ENCODE data around the gene VAT1L.

VAT1L gene

DNA sequence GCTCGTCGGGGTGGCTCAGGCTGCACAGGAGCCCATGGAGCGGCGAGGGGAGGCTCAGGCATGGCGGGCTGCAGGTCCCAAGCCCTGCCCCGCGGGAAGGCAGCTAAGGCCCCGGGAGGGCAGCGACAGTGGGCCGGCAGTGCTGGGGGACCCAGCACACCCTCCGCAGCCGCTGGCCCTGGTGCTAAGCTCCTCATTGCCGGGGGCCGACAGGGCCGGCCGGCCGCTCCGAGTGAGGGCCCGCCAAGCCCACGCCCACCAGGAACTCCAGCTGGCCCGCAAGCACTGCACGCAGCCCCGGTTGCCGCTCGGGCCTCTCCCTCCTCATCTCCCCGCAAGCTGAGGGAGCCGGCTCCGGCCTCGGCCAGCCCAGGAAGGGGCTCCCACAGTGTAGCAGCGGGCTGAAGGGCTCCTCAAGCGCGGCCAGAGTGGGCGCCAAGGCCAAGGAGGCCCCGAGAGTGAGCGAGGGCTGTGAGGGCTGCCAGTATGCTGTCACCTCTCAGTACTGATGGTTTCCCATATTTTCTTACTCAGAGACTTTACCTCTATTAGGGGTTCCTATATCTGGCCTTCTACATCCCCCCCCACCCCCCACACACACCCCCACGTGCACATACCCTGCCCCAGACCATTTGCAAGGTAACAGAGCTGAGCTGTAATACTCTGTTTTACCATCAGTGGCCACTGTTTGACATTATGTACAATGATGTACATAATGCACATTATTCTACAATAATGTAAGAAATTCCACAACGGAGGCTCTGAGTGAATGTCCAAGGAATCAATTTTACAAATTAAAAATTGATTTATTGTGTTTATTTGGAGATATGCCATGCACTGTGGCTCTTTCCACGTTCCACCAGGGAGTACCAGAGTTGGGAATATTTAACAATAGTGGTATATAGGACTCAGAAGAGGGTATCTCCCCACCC lies 3.7 kb upstream of the VAT1L start:
- TF ChIP-seq RAD21 (IDR thresholded peaks at IDR 0.05; ENCODE audit: low read depth) (no peak), CEBPB (IDR thresholded peaks at IDR 0.05) (no peak), NFIC (IDR thresholded peaks at IDR 0.05) (no peak), TCF12 (IDR thresholded peaks at IDR 0.05; ENCODE audit: low read depth) (no peak), CREB1 (IDR thresholded peaks at IDR 0.05; ENCODE audit: low read depth) (no peak), TAF1 (IDR thresholded peaks at IDR 0.05; ENCODE audit: low read depth) (no peak), FOXM1 (IDR thresholded peaks at IDR 0.05; ENCODE audit: borderline replicate concordance, low read depth) (no peak), TEAD4 (IDR thresholded peaks at IDR 0.05) (no peak), EP300 (IDR thresholded peaks at IDR 0.05; ENCODE audit: borderline replicate concordance) (no peak), ZBTB7A (IDR thresholded peaks at IDR 0.05; ENCODE audit: low read depth) (no peak), YY1 (IDR thresholded peaks at IDR 0.05; ENCODE audit: low read depth) (no peak), EGR1 (IDR thresholded peaks at IDR 0.05) (no peak)
- TF ChIP-seq, protein P1, sequence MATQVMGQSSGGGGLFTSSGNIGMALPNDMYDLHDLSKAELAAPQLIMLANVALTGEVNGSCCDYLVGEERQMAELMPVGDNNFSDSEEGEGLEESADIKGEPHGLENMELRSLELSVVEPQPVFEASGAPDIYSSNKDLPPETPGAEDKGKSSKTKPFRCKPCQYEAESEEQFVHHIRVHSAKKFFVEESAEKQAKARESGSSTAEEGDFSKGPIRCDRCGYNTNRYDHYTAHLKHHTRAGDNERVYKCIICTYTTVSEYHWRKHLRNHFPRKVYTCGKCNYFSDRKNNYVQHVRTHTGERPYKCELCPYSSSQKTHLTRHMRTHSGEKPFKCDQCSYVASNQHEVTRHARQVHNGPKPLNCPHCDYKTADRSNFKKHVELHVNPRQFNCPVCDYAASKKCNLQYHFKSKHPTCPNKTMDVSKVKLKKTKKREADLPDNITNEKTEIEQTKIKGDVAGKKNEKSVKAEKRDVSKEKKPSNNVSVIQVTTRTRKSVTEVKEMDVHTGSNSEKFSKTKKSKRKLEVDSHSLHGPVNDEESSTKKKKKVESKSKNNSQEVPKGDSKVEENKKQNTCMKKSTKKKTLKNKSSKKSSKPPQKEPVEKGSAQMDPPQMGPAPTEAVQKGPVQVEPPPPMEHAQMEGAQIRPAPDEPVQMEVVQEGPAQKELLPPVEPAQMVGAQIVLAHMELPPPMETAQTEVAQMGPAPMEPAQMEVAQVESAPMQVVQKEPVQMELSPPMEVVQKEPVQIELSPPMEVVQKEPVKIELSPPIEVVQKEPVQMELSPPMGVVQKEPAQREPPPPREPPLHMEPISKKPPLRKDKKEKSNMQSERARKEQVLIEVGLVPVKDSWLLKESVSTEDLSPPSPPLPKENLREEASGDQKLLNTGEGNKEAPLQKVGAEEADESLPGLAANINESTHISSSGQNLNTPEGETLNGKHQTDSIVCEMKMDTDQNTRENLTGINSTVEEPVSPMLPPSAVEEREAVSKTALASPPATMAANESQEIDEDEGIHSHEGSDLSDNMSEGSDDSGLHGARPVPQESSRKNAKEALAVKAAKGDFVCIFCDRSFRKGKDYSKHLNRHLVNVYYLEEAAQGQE (IDR thresholded peaks at IDR 0.05; ENCODE audit: low read depth) = no peak
- TF ChIP-seq, protein P2, sequence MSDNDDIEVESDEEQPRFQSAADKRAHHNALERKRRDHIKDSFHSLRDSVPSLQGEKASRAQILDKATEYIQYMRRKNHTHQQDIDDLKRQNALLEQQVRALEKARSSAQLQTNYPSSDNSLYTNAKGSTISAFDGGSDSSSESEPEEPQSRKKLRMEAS (IDR thresholded peaks at IDR 0.05) = no peak
- TF ChIP-seq, protein P3, sequence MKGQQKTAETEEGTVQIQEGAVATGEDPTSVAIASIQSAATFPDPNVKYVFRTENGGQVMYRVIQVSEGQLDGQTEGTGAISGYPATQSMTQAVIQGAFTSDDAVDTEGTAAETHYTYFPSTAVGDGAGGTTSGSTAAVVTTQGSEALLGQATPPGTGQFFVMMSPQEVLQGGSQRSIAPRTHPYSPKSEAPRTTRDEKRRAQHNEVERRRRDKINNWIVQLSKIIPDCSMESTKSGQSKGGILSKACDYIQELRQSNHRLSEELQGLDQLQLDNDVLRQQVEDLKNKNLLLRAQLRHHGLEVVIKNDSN (IDR thresholded peaks at IDR 0.05) = no peak

DNA sequence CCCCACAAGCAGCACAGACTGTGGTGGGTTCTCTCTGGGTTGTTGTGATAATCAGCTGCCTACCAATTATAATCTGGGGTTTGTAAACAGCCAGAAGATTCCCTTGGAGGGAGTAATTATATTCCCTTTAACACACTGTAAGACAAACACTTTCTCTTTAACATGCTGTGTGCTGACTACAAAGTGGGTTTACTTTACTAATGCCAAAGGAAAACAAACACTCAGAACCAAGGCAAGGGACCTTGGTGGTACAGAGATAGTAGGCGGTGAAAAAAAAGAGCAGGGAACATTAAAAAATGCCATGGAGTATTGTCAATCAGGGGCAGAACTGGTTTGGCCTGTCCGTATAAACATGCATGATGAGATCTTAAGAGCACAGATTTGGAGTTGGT lies 3.0 kb upstream of the VAT1L start:
- TF ChIP-seq YY1 (IDR thresholded peaks at IDR 0.05; ENCODE audit: low read depth) = no peak
- TF ChIP-seq TCF12 (IDR thresholded peaks at IDR 0.05; ENCODE audit: low read depth) = no peak
- no peak for TF ChIP-seq ZBTB7A (IDR thresholded peaks at IDR 0.05; ENCODE audit: low read depth)
- no peak for TF ChIP-seq NFIC (IDR thresholded peaks at IDR 0.05)
- no peak for TF ChIP-seq CREB1 (IDR thresholded peaks at IDR 0.05; ENCODE audit: low read depth)
- TF ChIP-seq TEAD4 (IDR thresholded peaks at IDR 0.05) = no peak
- TF ChIP-seq, protein P2 (IDR thresholded peaks at IDR 0.05) = no peak
- TF ChIP-seq RAD21 (IDR thresholded peaks at IDR 0.05; ENCODE audit: low read depth) = no peak
- no peak for TF ChIP-seq EGR1 (IDR thresholded peaks at IDR 0.05)
- TF ChIP-seq, protein P1 (IDR thresholded peaks at IDR 0.05; ENCODE audit: low read depth) = no peak
- TF ChIP-seq, protein P3 (IDR thresholded peaks at IDR 0.05) = no peak
- no peak for TF ChIP-seq CEBPB (IDR thresholded peaks at IDR 0.05)
- TF ChIP-seq FOXM1 (IDR thresholded peaks at IDR 0.05; ENCODE audit: borderline replicate concordance, low read depth) = no peak
- TF ChIP-seq EP300 (IDR thresholded peaks at IDR 0.05; ENCODE audit: borderline replicate concordance) = no peak
- TF ChIP-seq TAF1 (IDR thresholded peaks at IDR 0.05; ENCODE audit: low read depth) = no peak

DNA sequence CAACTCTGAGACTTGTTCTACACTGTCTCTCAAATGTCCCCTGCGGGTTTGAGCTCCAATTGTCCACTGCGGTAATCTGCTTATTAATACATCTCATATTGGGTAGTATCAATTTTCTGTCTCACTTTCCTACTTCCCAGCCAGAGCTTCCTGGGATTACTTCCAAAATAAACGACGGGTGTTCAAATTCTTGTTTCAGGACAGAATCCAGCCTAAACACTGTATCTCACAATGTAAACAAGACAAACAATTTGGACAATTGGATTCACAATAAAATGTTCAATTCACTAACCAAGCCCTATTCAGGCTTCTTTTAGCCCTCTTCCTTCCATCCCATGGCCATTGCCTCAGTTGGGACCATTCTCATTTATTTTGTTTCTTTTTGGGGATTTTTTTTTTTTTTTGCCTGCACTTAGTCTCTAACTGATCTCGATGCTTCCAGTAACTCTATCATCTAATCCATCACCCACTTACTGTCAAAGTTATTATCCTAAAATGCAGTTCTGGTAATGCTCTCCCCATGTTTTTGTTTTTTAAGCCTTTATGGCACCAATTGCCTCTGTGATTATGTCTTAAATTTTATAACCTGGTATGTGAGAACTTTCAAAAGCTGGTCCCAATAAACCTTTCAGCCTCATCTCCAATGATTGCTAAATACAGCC lies 2.0 kb upstream of the VAT1L start:
- TF ChIP-seq CEBPB (IDR thresholded peaks at IDR 0.05) (no peak), TAF1 (IDR thresholded peaks at IDR 0.05; ENCODE audit: low read depth) (no peak), TCF12 (IDR thresholded peaks at IDR 0.05; ENCODE audit: low read depth) (no peak), NFIC (IDR thresholded peaks at IDR 0.05) (no peak)

DNA sequence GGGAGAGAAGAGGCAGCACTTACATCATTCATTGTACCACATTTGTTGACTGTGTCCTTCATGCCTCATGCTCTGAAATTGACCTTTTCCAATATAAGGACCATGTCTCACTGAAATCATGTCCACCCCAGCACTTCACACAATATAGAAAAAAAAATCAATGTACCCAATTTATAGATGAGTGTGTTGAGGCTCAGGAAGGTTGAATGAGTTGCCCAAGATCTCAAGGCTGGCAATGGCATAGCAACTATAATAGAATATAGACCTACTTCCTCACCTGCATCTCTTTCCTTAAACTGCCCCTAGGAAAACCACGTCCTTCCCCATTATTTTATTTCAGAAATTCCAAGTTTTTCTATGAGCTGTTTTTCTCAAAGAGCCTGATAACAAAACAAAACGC lies 912 bp upstream of the VAT1L start:
- TF ChIP-seq CEBPB (IDR thresholded peaks at IDR 0.05) (no peak), YY1 (IDR thresholded peaks at IDR 0.05; ENCODE audit: low read depth) (no peak), TAF1 (IDR thresholded peaks at IDR 0.05; ENCODE audit: low read depth) (no peak), TCF12 (IDR thresholded peaks at IDR 0.05; ENCODE audit: low read depth) (no peak), CREB1 (IDR thresholded peaks at IDR 0.05; ENCODE audit: low read depth) (no peak), FOXM1 (IDR thresholded peaks at IDR 0.05; ENCODE audit: borderline replicate concordance, low read depth) (no peak), NFIC (IDR thresholded peaks at IDR 0.05) (no peak), EP300 (IDR thresholded peaks at IDR 0.05; ENCODE audit: borderline replicate concordance) (no peak), TEAD4 (IDR thresholded peaks at IDR 0.05) (no peak), EGR1 (IDR thresholded peaks at IDR 0.05) (no peak), RAD21 (IDR thresholded peaks at IDR 0.05; ENCODE audit: low read depth) (no peak), ZBTB7A (IDR thresholded peaks at IDR 0.05; ENCODE audit: low read depth) (no peak)
- TF ChIP-seq, protein P3 (IDR thresholded peaks at IDR 0.05) = no peak
- TF ChIP-seq, protein P2 (IDR thresholded peaks at IDR 0.05) = no peak
- TF ChIP-seq, protein P1 (IDR thresholded peaks at IDR 0.05; ENCODE audit: low read depth) = no peak
